ENCODE results near the gene SUGP2.

Gene SUGP2

DNA sequence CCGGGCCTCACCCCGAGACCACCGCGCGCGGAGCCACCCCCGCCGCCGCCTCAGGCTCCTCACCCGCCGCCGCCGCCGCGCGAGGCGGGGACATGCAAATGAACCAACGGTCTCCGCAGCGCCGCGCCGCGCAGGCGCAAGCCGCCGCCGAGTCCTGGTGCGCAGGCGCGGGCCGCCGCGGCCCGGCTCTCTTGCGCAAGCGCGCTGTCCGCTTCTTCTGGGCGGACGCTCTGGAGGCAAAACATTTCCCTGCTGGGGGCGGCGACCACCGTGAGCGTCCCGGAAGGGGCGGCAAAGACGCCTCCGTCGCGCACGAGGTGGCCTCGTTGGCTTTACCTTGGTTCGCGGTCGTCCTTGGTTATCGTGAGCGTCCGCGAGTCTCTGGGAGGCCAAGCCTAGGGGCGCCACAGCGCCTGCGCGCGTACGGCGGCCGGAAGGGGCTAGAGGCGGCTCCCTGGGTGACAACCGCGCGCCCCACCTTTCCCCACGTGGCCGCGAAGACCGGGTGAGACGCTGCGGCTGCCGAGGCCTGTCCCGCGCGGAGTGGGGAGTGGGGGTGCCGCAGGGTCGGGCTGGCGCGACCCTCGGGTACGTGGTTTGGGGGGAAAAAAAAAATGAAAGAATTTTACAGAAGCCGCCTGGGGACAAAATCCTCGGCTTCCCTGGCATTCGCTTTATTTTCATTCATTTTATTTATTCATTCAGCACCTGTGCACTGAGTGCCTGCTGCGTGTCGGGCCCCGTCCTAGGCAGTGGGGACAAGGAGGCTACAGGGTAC lies at the start of gene SUGP2, which contains the start of gene ARMC6:
SUGP2 (minus strand) TSS at position 92 of the 778 bp plus-strand sequence. CDS start 2,446 bp downstream, outside the sequence.
ARMC6 (plus strand) TSS at position 178 of the 778 bp plus-strand sequence. CDS start 607 bp downstream, outside the sequence.
- peak; percentile 93 for DNase-seq

GRCh38 chr19:19081642-19082151 lies 48.4 kb upstream of the SUGP2 start:
- DNase-seq, result no peak

DNA sequence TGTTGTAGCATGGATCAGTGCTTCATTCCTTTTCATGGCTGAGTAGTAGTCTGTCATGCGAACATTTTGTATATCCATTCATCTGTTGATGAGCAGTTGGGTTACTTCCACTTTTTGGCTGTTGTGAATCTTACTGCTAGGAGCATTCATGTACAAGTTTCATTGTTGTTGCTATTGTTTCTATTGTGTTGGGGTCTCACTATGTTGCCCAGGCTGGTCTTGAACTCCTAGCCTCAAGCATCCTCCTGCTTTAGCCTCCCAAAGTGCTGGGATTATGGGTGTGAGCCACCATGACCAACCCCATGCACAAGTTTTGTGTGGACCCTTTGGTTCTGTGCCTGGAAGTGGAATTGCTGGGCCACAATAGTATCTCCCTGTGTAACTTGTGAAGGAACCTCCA lies 46.3 kb upstream of the SUGP2 start:
- DNase-seq, result no peak

DNA sequence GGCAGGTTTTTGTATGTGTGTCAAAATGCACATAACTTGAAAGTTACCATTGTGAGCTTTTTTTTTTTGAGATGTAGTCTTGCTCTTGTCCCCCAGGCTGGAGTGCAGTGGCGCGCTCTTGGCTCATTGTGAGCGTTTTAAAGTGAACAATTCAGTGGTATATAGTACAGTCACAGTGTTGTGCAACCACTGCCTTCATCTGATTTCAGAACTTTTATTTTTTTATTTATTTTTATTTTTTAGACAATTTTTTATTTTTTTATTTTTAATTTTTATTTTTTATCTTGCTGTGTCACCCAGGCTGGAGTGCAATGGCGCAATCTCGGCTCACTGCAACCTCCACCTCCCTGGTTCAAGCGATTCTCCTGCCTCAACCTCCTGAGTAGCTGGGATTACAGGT lies 45.5 kb upstream of the SUGP2 start:
- DNase-seq, result no peak

DNA sequence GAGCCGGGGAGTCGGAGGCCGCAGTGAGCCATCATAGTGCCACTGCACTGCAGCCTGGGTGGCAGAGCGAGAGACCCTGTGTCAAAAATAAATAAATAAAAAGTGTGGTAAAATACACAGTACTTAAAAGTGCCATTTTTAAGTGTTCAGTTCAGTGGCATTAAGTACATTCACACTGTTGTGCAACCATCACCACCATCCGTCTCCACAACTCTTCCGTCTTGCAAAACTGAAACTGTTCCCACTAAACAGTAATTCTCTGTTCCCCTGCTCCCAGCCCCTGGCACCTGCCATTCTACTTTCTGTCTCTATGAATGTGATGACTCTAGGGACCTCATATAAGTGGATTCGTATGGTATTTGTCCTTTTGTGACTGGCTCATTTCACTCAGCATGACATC lies 43.8 kb upstream of the SUGP2 start:
- no peak for DNase-seq

GRCh38 chr19:19076476-19076875 lies 43.2 kb upstream of the SUGP2 start:
- no peak for DNase-seq

DNA sequence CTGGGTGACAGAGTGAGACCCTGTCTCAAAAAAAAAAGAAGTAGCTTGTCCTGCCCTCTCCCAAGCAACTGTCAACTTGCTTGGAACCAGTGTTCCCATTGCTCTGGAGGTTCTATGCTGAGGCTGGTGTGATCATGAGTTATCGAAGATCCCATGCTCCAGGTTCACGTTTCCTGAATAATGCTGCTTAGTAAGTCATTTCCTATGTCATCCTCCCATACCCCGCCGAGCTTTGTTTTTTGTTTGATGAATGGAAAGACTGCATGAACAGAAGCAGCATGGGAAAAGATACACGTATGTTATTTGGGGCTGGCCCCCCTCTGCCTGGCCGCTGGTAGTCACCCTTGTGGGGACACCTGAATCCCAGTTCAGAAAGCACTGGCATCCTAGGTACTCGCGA lies 41.8 kb upstream of the SUGP2 start:
- no peak for DNase-seq

DNA sequence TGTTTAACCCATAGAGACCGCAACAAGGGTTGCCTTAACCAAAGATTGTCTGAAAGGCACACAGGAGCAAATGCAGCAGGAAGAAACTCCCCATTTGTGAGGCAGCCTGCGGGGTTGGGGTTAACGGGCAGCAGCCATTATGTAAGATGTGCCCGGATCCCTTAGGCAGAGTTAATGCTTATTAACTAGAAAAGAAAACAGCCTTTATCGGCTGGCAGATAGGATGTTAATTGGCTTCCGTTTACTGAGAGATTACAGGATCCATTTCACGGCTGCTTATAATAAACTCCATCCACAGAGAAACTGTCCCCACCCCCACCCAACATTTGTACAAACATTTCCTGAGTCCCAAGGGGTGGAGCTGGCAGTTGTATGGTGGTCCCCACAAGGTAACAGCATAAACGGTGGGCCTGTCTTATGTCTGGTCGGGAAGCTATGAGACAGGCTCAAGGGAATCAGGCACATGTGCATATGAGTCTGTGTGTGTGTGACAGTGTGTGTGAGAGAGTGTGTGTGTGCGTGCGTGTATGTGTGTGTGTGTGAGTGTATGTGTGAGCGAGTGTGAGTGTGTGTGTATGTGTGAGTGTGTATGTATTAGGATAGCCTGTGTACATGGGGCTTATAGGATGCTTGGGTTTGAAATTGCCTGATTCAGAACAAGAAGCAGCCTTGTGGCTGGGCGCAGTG lies 41.0 kb upstream of the SUGP2 start:
- DNase-seq, result no peak

- DNase-seq, result no peak
Measured at GRCh38 chr19:19071897-19072296, 38.6 kb upstream of the SUGP2 start.

DNA sequence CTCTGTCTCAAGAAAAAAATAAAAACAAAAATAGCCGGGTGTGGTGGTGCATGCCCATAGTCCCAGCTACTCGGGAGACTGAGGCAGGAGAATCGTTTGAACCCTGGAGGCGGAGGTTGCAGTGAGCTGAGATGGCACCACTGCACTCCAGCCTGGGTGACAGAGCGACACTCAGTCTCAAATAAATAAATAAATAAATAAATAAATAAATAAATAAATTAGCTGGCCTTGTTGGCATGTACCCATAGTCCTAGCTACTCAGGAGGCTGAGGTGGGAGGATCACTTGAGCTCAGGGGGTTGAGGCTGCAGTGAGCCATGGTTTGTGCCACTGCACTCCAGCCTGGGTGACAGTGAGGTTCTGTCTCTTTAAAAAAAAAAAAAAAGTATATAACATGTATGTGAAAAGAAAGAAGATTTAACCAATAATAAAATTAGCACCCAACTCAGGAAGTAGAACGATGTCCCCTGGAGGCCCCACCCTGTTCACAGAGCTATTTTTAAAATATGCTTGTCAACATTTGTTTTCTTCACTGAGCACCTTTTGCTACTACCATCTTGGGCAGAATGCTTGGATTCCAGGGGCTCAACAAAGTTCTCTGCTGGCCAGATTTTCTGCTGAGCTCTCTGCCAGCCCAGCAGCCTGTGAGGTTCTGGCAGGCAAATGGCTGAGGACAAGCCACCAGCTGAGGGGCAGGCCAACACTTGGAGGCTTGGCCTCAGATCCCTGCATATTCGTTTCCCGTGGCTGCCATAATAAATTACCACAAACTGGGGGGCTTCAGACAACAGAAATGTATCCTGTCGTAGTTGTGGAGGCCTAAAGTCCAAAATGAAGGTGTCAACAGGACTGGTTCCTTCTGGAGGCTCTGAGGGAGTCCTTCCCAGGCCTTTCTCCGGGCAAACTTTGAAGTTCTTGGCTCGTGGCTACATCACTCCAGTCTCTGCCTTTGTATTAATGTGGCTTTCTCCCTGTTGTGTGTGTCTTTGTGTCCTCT lies 35.6 kb upstream of the SUGP2 start:
- peak; percentile 50 for DNase-seq

DNA sequence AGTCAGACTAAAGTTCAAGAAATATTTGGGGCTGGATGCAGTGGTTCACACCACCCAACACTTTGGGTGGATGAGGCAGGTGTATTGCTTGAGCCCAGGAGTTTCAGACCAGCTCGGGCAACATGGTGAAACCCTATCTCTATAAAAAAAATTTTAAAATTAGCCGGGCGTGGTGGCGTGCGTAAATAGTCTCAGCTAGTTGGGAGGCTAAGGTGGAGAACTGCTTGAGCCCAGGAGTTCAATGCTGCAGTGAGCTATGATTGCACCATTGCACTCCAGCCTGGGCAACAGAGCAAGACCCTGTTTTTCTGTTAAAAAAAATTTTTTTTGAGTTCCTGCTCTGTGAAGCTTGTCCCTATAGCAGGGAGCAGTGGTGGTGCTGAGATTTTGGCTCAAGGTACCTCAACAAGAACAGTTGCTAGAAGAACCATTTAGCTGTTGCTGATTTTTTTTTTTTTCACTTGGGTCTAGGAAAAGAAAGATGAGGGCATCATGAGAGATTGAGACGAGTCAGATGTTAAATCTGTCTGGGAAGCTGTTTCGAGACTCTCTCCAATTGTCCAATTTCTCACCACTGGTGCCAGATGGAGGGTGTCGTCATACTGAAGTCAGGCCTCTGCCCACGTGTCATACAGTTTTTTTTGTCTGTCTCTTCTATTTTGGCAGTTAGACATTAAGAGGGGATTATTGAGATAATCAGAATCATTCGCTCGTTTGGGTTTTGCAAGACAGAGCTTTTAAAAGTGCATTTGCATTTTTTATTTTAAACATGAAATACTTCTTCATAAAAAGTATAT lies 34.2 kb upstream of the SUGP2 start:
- DNase-seq, result no peak

- peak; percentile 37 for DNase-seq
Measured at GRCh38 chr19:19064811-19065745, 31.8 kb upstream of the SUGP2 start.

DNA sequence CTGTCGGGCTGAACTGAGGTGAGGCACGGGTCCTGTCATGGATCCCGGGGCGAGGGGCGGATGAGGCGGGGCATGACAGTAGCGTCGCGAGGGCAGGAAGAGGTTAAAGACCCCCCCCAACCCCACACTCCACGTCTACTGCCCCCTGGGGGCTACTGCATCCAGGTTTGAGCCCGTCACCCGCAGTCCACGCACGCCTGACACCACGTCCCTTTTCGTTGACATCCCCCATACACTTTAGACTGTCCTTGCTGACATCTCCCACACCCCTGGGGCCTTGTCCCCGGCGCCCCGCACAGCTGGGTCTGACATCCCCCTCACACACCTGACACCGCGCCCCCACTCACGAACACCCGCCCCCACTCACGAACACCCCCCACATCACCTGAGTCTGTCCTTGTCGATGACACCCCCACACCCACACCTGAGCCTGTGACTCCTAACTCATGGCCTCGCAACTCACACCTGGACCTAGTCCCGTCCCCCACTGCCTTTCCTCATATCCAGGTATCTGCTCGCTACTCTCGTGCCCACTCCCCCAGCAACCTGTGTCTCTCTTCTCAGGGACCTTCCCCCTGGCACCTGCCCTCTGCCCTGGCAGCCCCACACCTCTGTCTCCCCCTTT lies 30.9 kb upstream of the SUGP2 start:
- DNase-seq, result no peak

DNA sequence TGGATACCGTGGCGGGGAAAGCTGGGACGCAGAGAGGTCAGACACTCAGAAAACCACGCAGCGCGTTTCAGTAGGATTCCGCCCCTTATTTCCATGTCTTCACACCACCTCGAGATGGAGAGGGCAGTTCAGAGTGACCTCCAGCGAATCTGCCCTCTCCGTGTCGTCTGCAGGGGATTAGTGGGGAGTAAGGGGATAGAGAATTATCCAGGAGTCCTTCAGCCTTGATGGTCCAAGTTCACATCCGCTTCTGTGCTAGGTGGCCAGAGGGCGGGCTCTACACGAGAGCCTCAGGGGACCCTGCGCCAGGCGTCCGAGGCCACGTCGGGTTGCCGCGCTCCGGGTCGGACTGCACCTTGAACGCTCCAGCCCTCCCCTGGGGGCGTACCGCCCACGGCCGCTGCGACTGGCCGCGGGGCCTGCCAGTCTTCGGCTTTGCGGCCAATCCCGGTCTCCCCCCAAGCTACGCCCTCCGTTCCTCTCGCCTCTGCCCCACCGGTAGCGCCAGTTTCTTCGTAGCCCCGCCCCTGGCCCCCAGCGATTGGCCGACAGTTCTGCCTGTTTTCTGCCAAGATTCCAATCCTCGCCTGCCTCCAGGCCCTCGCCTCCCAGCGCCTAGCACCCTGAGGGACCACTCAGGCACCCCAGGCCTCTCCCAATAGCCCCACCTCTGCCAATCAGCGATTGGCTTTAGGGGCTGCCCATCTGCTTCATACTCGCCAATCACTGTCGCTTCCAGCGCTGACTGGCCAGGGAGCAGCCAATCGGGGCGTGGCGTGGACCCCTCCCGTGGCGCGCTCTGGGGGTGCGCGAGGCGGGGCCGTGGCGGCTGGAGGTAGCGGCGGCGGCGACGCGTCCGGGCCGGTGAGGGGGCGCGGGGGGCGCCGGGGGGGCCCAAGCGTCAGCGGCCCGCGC lies 30.1 kb upstream of the SUGP2 start, which contains the start of gene SLC25A42:
SLC25A42 (plus strand) TSS at position 812 of the 915 bp plus-strand sequence. CDS start 32,131 bp downstream, outside the sequence.
- peak; percentile 100 for DNase-seq

- no peak for DNase-seq
Measured at GRCh38 chr19:19062454-19063182, 29.3 kb upstream of the SUGP2 start.

- DNase-seq, result no peak
Measured at GRCh38 chr19:19061506-19061905, 28.2 kb upstream of the SUGP2 start.

DNA sequence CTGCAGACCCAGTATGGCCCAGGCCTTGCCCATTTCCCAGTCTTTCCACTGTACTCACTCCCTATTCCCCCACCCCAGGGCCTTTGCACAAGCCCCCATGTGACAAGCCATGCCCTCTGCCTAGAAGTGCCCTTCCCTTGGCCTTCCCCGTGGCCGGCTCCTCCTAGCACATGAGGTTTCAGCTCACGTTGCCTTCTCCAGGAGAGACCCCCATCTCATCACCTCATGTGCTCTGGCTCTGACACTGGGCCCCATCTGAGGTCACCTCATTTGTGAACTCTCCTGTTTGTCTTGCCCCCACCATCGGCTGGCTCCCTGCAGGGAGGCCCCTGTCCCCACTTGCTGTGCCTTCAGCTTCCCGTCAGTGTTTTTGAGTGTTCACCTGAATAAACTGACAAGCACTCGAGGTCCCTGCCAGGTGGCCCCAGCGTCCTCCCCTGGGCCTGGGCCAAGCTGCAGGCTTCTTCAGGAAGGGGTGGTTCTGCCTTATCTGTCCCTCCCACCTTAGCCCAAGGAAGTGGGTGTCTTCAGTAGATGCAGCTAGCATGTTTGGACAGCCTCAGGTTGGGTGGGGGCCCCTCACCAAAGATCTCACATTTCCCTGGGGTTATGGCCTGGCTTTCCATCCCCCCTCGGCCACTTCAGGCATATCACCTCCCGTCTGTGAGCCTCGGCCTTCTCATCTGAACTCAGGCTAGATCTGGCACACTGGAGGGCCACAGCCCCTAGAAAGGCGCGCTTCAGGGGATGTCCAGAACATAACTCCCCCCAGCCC lies 26.7 kb upstream of the SUGP2 start:
- DNase-seq, result no peak
